Activated T-helper 2 cell treated with anti-CD3 and anti-CD28 coated beads, Interferon-gamma antibody, Interleukin-2, Interleukin-4, amounts not matched to agents 10 μg/mL and 5 μg/mL and 100 μg/mL, durations not matched to agents 14 hours and 24 hours and 36 hours (primary cell): Measurements from ENCODE around the gene RADIL. TPM values are rescaled to one million over a fixed set of nuclear protein-coding genes. Genes with fewer than 3 reads are reported as not detected.
"Not testable (repeated sequence)": the region's sequence is repeated elsewhere in the genome, so short reads cannot be mapped to it uniquely, and the experiment has no call there.

ENCODE experiments used
- DNase-seq: peaks from one replicate; pipeline ENCODE4 v3.0.0; 2021; ENCODE audit warnings: low spot score
- H3K27ac Mint-ChIP-seq: one replicate; pipeline ENCODE4 v1.8.0; 2021; ENCODE audit warnings: mixed read lengths
- H3K27me3 Mint-ChIP-seq: one replicate; pipeline ENCODE4 v1.8.0; 2021; ENCODE audit warnings: low read depth, mixed read lengths
- H3K36me3 Mint-ChIP-seq: one replicate; pipeline ENCODE4 v1.8.0; 2021; ENCODE audit warnings: low read depth, mixed read lengths
- H3K4me1 Mint-ChIP-seq: one replicate; pipeline ENCODE4 v1.8.0; 2021; ENCODE audit warnings: low read depth, mixed read lengths
- H3K4me3 Mint-ChIP-seq: one replicate; pipeline ENCODE4 v1.8.0; 2021; ENCODE audit warnings: low read depth, mild to moderate bottlenecking, moderate library complexity, mixed read lengths
- H3K9me3 Mint-ChIP-seq: one replicate; pipeline ENCODE4 v1.8.0; 2021; ENCODE audit warnings: mixed read lengths
- intact Hi-C: fragments of 100-400 bp; cut with micrococcal nuclease; formaldehyde crosslinking; loops from one replicate; pipeline ENCODE4 v1.15.1; 2023
- total RNA-seq: library from RNA; stranded (reverse); gene quantifications from 2 replicates; pipeline ENCODE4 v1.2.3, GENCODE V29; 2022

Gene RADIL
- total RNA-seq, 1 donor from 2014 or later = 0.16 TPM

DNA sequence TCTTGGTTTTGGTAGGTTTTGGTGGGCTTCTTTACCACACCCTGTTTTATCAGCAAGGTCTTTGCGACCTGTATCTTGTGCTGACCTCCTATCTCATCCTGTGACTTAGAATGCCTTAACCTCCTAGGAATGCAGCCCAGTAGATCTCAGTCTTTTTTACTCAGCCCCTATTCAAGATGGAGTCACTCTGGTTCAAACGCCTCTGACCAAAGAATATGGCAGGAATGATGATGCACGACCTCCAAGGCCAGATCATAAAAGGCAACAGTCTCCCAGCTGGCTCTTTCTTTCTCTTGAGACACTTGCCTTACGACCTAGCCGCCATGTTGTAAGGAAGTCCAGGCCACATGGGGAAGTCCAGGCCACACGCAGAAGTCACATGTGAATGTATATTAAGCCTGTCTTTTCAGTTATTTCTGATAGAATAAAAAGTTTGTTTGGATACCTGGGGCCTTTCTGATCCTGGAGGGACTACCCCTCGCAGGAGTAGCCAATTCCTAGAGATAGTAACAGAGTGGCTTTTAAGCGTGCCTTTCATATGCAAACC is 10.5 kb upstream of the RADIL start:
- intact Hi-C loops = no loop called here

DNA sequence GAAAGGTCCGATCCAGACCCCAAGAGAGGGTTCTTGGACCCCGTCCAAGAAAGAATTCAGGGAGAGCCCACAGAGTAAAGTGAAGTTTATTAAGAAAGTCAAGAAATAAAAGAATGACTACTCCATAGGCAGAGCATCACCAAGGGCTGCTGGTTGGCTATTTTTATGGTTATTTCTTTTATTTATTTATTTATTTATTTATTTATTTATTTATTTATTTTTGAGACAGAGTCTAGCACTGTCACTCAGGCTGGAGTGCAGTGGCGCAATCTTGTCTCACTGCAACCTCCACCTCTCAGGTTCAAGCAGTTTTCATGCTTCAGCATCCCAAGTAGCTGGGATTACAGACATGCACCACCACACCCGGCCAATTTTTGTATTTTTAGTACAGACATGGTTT is 9.7 kb upstream of the RADIL start:
- H3K27me3 Mint-ChIP-seq, intact Hi-C loops, H3K9me3 Mint-ChIP-seq, H3K4me1 Mint-ChIP-seq, H3K4me3 Mint-ChIP-seq, H3K27ac Mint-ChIP-seq, H3K36me3 Mint-ChIP-seq, DNase-seq: not testable (repeated sequence)

More for the DNA sequence above, 10.5 kb upstream of the RADIL start:
- H3K36me3 Mint-ChIP-seq = no peaks in the 10 kb centered on the region
- H3K27ac Mint-ChIP-seq = no peak overlapping the region
- DNase-seq = no peak
- no peaks in the 10 kb centered on the region for H3K27me3 Mint-ChIP-seq
- no peaks in the 10 kb centered on the region for H3K9me3 Mint-ChIP-seq
- no peak overlapping the region for H3K4me3 Mint-ChIP-seq
- no peaks in the 10 kb centered on the region for H3K4me1 Mint-ChIP-seq

DNA sequence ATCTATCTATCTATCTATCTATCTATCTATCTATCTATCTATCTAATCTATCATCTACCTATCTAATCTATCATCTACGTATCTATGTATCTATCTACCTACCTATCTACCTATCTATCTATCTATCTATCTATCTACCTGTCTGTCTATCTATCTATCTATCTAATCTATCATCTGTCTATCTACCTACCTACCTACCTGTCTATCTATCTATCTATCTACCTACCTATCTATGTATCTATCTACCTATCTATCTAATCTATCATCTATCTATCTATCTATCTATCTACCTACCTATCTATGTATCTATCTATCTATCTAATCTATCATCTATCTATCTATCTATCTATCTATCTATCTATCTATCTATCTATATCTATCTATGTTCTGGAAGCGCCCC is 8.0 kb upstream of the RADIL start:
- DNase-seq, H3K36me3 Mint-ChIP-seq, H3K4me3 Mint-ChIP-seq, H3K4me1 Mint-ChIP-seq, intact Hi-C loops, H3K9me3 Mint-ChIP-seq, H3K27me3 Mint-ChIP-seq, H3K27ac Mint-ChIP-seq: not testable (repeated sequence)

DNA sequence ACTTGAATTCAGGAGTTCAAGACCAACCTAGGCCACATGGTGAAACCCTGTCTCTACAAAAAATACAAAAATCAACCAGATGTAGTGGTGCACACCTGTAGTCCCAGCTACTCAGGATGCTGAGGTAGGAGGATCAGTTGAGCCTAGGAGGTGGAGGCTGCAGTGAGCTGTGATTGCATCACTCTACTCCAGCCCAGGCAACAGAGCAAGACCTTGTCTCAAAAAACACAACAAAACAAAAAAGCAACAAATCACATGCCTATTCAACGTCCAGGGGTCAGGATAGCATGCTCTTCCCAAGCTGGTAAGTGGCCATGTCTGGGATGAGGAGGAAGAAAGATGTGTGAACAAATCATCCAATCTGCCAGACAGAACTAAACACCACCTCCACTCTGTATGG is 6.2 kb upstream of the RADIL start:
- intact Hi-C loops = no loop called here
- H3K27ac Mint-ChIP-seq = no peak overlapping the region

DNA sequence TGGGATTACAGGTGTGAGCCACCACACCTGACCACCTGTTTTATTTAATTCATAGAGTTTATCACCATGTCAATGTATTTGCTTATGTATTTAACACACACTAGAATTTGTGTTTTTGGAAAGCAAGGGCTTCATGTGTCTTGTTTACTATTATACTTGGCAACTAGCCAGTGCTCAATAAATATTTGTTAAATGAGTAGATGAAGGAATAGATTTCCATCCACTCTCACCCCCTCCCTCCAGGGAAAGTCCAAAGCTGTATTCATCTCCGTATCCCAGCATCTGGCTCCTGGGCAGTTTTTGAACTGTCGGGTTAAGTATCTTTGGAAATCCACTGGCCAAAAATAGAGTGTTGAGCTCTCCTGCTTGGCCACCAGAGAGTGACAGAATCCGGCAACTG is 4.6 kb upstream of the RADIL start:
- Mint-ChIP-seq H3K27ac (no peak overlapping the region), H3K36me3 (no peaks in the 10 kb centered on the region), H3K4me3 (no peak overlapping the region), H3K4me1 (no peaks in the 10 kb centered on the region), H3K9me3 (no peaks in the 10 kb centered on the region), H3K27me3 (peaks cover 2% of the 10 kb centered on the region)
- intact Hi-C loops = no loop called here
- DNase-seq = no peak

More for the DNA sequence above, 6.2 kb upstream of the RADIL start:
- H3K27me3 Mint-ChIP-seq = no peaks in the 10 kb centered on the region
- H3K4me3 Mint-ChIP-seq = no peak overlapping the region
- H3K4me1 Mint-ChIP-seq = no peaks in the 10 kb centered on the region
- no peaks in the 10 kb centered on the region for H3K36me3 Mint-ChIP-seq
- DNase-seq = no peak
- no peaks in the 10 kb centered on the region for H3K9me3 Mint-ChIP-seq

DNA sequence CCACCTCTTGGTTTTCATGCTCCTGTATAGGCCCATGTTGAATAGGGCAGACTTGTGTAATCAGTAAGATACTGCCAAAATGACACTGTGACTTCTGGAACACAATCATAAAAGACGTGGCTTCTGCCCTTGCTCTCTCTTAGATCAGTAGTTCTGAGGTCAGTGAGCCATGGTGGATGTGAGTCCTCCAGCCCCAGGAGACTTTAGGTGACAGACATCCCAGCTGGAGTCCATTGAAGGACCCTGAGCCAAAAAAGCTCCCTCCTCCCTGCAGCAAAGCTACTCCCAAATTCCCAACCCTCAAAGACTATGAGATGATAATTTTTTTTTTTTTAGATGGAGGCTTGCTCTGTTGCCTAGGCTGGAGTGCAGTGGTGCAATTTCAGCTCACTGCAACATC is 3.2 kb upstream of the RADIL start:
- Mint-ChIP-seq H3K9me3 (no peaks in the 10 kb centered on the region), H3K27ac (no peak overlapping the region), H3K4me1 (peaks cover 4% of the 10 kb centered on the region), H3K27me3 (peaks cover 14% of the 10 kb centered on the region), H3K36me3 (no peaks in the 10 kb centered on the region), H3K4me3 (no peak overlapping the region)
- intact Hi-C loops = no loop called here
- DNase-seq = no peak

DNA sequence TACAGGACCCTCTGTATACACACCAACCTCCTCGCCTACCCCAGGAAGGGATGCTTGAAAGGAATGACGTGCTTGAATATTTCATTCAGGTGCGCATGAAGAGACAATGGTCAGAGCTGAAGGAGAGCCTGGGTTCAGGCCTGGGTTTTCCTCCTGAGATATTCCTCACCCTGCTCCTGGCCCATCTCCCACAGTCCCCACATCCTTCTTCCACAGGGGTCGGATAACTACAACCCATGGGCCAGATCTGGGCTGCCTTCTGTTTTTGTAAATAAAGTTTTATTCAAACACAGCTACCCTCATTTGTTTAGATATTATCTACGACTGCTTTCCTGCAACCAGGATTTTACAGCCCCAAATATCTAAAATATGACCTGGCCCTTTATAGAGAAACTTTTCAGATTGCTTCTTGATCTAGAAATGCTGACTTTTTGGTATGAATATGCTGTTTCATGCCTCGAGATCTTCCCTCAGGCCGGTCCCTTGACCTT is 1.8 kb upstream of the RADIL start:
- Mint-ChIP-seq H3K36me3 (no peaks in the 10 kb centered on the region), H3K4me1 (peaks cover 4% of the 10 kb centered on the region), H3K9me3 (no peaks in the 10 kb centered on the region), H3K27me3 (peaks cover 17% of the 10 kb centered on the region), H3K27ac (no peak overlapping the region), H3K4me3 (no peak overlapping the region)
- intact Hi-C loops = no loop called here
- DNase-seq = no peak

DNA sequence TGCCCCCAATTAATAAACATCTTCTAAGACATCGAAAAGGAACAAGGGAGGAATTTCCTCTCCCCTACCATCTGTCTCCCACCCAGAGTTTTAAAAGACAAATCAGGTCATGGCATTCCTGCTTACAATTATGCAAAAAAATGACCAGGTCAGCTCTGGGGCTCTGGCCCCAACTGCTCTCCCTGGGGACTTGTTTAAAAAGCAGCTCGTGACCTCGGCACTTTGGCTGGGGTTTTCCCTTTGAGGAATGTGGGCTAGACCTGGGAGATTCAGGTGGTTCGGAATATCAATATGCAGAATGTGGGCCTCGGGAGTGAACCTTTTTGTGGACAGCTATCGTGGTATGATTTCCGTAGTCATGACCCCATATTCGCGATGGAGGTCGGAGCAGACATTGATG is 648 bp upstream of the RADIL start:
- intact Hi-C loops = loop anchor here (5.0 kb wide), 1 partner anchor 87 kb away; no protein-coding TSS in a partner anchor
- Mint-ChIP-seq H3K27ac (no peak overlapping the region), H3K9me3 (no peaks in the 10 kb centered on the region), H3K4me3 (no peak overlapping the region), H3K4me1 (peaks cover 4% of the 10 kb centered on the region), H3K27me3 (peaks cover 17% of the 10 kb centered on the region), H3K36me3 (no peaks in the 10 kb centered on the region)
- no peak for DNase-seq

DNA sequence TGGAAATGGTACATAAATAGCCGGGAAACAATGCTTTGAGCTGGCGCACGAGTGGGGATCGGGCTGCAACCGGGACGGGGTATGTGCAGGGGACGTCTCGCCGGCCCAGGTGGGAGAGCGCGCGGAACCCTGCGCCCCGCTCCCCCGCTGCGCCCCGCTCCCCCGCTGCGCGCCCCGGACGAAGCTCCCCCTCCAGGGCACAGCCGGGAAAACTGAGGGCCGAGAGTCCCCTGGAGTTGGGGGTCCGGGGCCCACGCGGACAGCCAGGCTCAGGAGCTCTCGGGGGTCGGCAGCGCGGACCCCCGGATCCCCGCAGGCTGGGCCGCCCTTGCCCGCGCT is 514 bp downstream of the RADIL start:
- Mint-ChIP-seq H3K4me1 (peaks cover 4% of the 10 kb centered on the region), H3K9me3 (no peaks in the 10 kb centered on the region), H3K27ac (no peak overlapping the region), H3K27me3 (peaks cover 17% of the 10 kb centered on the region), H3K4me3 (peak overlapping the region; percentile 51), H3K36me3 (no peaks in the 10 kb centered on the region)
- intact Hi-C loops = loop anchor here (2.0 to 5.0 kb wide), 2 partner anchors 52 to 86 kb away; no protein-coding TSS in a partner anchor
- DNase-seq = no peak

DNA sequence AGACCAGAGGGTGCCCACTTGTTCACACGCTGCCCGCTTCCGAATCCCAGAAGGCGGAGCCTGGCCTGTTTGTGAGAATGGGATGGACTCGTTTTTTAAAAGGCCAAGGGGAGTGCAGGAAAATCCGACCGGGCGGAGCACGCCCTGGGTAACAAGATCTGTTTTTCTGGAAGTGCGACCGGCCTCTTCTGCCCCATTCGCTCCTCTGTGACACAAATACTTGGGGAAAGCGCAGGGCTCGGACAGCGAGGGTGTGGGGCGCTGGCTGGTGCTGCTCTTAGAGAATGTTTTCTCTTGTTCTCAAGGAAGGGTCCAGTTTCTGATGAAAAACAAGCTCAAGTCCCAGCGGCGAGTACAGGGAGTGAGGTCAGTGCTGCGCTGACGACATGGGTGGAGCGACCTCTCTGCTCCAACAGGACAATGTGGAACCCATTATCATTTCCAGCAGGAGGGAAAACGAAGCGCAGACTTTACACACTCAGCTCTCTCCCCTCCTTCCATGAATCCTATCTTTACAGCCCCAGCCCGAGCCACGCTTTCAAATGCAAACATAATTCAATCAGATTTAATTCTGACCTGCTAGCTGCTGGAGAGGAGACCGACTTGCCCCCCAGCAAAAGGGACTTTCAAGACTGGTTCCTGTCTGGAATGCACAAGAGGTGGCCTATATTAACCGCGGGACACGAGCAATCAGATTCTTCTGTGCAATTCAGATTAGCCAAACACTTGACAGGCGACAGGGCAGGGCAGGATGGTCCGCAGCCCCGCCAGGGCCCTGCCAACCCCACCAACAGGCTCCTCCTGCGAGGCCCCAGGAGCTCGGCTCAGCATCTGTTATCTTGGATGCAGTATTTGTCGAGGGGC is 1.1 kb downstream of the RADIL start:
- Mint-ChIP-seq H3K4me3 (peak overlapping the region; percentile 51), H3K27ac (no peak overlapping the region), H3K36me3 (no peaks in the 10 kb centered on the region), H3K4me1 (peaks cover 4% of the 10 kb centered on the region), H3K27me3 (peaks cover 17% of the 10 kb centered on the region), H3K9me3 (no peaks in the 10 kb centered on the region)
- intact Hi-C loops = loop anchor here (2.0 to 5.0 kb wide), 2 partner anchors 52 to 85 kb away; no protein-coding TSS in a partner anchor
- DNase-seq = no peak

DNA sequence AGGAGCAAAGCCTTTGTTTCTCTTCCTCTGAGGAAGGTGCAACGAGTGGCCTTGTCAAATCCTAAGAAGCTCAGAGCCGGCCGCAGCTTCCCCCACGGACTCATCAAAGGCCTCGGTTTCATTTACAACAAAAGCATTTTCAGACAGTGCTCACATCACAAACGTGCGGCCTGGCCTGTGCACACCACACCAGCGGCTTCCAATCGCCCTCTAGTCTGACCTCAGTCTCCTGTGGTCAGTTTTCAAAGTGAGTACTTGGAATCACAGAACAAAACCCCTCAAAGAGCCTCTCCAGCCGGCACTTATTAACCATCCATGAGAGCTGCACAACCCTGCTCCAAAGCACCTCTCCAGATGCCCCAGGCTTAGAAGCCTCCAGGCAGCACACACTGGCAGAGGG is 3.3 kb downstream of the RADIL start:
- H3K9me3 Mint-ChIP-seq = no peaks in the 10 kb centered on the region
- no peak for DNase-seq
- H3K27ac Mint-ChIP-seq = no peak overlapping the region
- no peak overlapping the region for H3K4me3 Mint-ChIP-seq
- peaks cover 17% of the 10 kb centered on the region for H3K27me3 Mint-ChIP-seq
- H3K4me1 Mint-ChIP-seq = peaks cover 4% of the 10 kb centered on the region
- intact Hi-C loops = loop anchor here (5.0 kb wide), 1 partner anchor 83 kb away; no protein-coding TSS in a partner anchor
- no peaks in the 10 kb centered on the region for H3K36me3 Mint-ChIP-seq

DNA sequence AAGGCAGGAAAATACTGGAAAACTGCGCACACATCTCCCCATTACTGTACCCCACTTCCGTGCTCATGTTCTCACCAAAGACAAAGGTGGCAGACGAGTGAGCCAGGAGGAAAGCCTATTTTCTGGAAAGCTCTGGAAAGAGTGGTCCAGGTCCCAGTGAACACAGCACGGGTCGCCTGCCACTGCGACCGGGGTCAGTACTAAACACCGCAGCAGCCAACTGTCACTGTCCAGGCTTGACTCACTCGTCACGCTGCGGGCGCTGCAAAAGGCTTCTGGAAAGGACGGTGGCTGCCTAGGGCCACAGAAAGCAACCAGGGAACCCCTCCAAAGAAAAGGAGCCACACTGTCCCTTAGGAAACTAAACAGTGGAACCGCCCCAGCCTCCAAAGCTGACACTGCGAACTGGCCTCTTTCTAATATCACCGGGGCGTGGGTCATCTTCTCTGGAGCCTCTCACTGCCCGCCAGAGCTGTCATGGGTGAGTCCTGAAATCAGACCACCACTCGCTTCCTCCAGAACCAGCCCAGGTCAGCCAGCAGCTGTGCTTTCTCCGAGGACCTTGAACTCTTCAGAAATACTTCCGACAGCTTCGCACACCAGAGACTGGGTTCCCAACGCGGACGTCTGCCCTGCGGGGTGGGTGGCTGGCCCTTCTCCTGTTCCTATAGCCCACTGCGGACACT is 4.0 kb downstream of the RADIL start:
- no peak overlapping the region for H3K4me3 Mint-ChIP-seq
- H3K4me1 Mint-ChIP-seq = peaks cover 4% of the 10 kb centered on the region
- intact Hi-C loops = loop anchor here (5.0 kb wide), 1 partner anchor 82 kb away; no protein-coding TSS in a partner anchor
- H3K27ac Mint-ChIP-seq = no peak overlapping the region
- no peaks in the 10 kb centered on the region for H3K9me3 Mint-ChIP-seq
- peaks cover 17% of the 10 kb centered on the region for H3K27me3 Mint-ChIP-seq
- no peak for DNase-seq
- H3K36me3 Mint-ChIP-seq = no peaks in the 10 kb centered on the region
